NCI-H146 treated with DMSO at 0.1 percent for 48 hours (cell line): ENCODE results near the gene CNKSR3.

Experiments used
- DNase-seq: peaks from one replicate; lab custom pipeline; 2025; ENCODE audit not compliant: unreplicated experiment; lab: John Stamatoyannopoulos, UW

The CNKSR3 gene

DNA sequence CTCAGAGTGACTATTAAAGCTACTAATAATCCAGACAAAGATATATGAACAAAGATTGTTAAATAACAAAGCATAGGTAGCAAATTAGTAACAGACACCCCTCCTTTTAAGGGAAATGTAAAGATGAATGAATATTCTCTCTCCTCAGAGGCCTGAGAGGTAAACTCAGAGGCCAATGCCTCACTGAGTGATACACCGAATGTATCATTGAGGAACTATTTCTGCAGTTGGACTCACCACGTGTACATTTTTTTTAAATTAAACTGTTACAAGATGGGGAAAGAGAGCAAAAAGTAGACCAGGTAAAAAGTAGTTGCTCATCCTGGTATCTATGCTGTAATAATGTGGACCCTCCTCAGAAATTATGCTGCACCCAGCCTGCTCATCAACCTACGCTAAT lies 81.6 kb downstream of the CNKSR3 start:
- no peak for DNase-seq

GRCh38 chr6:154427446-154427845 lies 83.0 kb downstream of the CNKSR3 start:
- no peak for DNase-seq

DNA sequence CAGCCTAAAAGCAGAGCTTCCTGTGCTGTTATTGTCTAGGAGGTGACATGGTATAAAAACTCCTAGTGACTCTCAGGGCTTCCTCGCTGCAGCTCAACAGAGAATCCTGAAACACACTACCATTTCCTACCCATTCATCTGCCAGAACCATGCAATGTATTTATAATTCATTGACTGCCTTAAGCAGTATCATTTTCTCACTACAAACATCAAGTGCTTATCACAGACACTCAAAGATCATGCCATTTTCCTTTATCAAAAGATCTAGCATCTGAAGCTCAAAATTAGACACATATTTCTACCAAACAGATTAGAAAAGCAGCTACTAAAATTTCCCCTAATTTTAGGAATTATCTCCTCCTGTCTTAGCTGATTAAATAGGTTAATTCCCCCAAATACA lies 83.5 kb downstream of the CNKSR3 start:
- no peak for DNase-seq

DNA sequence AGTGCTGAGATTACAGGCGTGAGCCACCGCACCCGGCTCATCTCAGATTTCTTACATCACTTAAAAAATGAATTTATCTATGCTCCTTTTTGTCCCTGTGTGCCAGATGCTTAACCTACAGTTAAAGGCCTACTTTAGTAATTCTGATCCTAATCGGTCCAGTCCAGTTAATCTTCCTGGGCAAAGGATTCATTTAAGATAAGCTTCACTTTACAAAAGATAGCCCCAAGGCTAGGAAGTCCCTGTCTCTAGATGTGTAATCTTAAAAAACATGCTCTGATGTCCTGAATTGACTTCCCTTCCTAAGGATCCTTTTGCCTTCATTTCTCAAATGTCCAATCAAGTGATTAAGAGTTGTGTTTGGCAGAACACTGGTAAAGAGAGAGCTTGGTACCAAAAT lies 85.5 kb downstream of the CNKSR3 start:
- DNase-seq: no peak

- no peak for DNase-seq
Measured at GRCh38 chr6:154414021-154414813, 96.3 kb downstream of the CNKSR3 start.

GRCh38 chr6:154412106-154412820 lies 98.2 kb downstream of the CNKSR3 start:
- no peak for DNase-seq

DNA sequence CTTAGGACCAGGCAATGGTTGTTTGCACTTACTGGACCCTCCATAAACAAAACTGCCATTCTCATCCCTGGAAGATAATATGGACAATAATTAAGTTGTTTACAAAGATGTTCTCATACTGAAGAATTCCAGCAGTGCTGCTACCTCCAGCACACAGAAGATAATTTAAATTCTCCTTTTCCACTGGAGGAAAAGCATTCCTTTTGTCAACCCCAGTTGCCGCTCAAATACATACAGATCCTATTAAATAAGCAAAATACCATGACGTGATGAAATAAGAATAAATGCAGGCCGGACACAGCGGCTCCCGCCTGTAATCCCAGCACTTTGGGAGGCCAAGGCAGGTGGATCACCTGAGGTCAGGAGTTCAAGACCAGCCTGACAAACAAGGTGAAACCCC lies 99.4 kb downstream of the CNKSR3 start:
- DNase-seq: no peak

GRCh38 chr6:154410619-154411072 lies 99.8 kb downstream of the CNKSR3 start:
- DNase-seq: no peak

DNA sequence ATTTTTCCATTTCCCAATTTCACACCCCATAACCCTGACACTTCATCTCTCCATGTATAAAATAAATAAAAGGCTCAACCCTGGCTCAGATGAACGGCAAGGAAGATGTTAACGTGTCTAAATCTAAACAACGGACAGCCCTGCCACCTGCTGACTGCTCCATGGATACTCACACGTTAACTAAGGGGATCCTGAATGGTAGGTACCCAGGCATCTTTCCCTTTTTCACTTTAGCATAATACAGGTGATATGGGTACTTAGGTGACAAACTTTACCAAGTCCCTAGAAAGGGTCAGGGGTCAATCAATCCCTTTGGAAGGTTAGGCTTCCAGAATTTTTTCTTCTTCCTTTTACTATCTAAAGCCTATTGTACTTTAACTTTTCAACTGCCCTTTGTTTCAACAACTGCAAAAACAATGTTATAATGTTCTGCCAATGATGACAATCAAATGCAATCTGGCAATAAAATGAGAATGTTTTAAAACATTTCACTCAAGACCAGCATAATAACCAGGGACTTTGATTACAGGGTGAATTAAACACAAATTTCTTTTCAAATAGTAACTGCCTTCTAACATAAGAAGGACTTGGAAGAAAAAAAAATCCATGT lies 101.5 kb downstream of the CNKSR3 start:
- no peak for DNase-seq

GRCh38 chr6:154407440-154407839 lies 103.0 kb downstream of the CNKSR3 start:
- DNase-seq: no peak

DNA sequence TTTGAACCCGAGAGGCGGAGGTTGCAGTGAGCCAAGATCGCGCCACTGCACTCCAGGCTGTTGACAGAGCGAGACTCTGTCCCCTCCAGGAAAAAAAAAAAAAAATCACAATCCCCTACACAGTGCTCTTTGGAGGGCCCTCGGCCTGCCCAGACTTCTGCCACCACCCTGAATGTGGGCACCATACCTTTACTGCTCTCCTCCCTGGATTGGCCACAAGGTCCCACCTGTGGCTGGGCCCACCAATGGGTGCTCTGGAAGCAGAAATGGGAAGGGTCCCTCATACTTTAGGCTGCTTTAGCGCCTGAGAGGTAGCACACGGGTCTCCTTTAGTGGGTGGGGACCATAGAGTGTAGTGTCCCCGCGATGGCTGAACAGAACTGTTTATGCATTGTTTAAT lies 103.6 kb downstream of the CNKSR3 start:
- no peak for DNase-seq

GRCh38 chr6:154406301-154406700 lies 104.2 kb downstream of the CNKSR3 start:
- no peak for DNase-seq

DNA sequence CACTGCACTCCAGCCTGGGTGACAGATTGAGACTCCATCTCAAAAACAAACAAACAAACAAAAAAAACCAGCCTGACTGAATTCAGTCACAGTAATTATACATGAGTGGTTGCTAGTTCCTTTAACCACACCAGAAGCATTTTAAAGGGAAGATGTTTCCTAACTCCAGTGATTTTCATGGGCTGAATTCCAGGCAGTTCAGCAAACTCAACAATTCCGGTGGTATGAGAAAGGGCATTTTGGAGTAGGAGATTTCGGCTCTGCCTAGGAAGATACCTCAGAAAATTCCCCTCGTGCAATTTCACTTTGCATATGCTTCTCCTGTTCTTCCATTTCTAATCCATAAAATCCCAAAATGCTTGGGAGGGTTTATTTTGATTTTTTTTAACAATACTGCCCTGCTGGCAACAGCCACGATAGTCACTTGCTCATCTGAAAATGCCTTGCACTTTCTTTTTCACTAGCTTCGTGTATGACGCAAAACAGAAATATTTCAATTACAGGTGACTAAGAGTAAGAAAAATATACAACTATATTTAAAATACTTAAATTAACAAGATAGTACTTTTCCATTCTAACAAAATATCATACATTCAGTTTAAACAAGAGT lies 105.6 kb downstream of the CNKSR3 start:
- DNase-seq: no peak

- DNase-seq: no peak
Measured at GRCh38 chr6:154403788-154404187, 106.7 kb downstream of the CNKSR3 start.

DNA sequence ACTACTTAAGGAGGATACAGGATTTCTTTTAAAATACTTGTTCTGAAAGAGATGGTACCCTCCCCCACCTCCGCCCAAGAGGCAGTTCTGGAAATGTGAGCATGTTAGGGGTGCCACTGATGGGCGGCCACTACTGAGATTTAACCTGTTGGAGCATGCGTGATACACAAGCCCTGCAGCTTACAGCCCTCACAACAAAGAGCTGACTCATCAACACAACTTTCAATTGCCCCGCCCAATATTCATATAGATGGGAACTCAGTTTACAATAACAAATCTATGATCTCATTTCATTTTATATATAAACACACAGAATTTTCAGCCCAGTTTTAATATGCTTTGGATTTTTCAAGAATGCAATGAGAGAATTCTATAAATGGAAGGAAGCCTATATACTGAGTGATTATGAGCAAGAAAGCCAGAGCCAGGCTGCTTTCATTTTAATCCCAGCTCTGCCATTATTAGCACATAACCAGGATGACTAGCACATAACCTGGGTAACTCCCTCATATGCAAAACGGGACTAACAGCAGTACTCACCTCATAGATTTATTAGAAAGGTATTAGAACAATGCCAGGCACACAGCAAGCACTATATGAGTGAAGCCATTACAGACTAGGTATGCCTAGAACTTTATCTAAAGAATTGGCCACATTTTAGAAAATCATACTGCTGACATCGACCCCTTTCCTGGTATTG lies 108.3 kb downstream of the CNKSR3 start:
- no peak for DNase-seq

DNA sequence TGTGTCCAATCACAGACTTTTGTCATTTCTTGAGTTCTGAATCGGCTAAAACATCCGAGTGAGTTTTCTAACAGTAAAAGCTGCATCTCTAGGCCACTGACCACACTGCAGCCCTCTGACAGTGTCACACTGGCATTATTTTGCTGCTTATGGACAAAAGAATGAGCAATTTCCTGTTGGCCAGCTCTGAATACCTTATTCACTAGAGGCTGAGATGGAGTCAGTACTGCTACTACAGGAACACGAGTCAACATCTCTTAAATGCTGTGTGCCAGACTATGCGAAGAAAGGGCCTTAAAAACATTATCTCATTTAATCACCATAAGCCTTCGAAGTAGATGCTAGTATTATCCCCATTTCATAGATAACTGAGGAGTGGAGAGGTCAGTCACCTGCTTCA lies 111.4 kb downstream of the CNKSR3 start:
- DNase-seq: no peak

- DNase-seq: no peak
Measured at GRCh38 chr6:154397491-154398195, 112.8 kb downstream of the CNKSR3 start.

DNA sequence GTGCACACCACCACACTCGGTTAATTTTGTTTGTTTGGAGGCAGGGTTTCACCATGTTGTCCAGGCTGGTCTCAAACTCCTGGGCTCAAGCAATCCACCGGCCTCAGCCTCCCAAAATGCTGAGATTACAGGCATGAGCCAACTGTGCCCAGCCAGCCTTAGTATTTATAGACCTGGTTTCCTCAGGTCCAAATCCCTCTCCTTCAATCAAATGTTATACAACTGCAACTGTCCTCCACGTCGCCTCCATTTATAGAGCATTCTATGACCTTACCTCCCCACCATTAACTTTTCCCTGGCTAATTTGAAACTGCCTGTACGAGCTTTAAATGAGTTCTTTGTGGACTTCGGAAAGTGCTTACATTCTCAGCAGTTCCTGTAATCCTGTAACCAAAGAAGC lies 114.6 kb downstream of the CNKSR3 start:
- DNase-seq: no peak

DNA sequence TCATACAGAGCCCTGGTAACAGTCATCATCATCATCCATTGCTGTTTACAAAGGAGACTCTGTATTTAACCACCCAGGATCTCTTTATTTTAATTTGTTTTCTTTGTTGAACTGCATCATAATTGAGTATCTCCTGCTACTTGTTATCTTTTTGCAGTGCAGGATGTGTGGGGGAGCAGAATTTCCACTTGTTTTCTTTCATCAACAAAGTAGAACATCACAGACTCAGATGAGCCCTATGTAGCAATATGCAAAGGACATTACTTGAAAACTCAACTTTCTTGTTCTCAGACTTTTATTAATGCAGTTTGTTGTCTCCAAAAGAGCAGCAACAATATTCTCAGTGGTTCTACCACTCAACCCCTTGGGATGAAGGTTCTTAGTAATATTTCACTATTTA lies 115.2 kb downstream of the CNKSR3 start:
- DNase-seq: no peak

DNA sequence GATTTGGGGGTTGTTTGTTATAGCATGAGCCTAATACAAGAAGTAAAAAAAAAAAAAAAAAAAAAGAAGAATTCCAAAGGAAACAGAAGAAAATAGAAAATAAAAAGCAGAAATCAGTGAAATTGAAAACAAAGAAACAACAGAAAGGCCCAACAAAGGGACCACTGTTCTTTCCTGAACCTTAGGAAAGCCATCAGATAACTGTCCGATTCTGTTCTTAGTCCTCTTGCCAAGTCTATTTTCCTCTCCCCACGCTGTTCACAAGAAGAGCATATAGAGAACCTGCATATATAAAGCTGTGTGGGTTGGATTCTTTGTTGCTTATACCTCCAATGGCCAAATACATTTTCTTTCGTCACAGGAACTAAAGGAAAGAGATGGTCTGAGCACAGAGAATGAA lies 115.9 kb downstream of the CNKSR3 start:
- DNase-seq: no peak
